Neutrophil (primary cell): ENCODE results near the gene GATD1.

ENCODE experiments used
- H3K27ac ChIP-seq: fragments of 200-600 bp; sonication (generic); 2 replicates; pipeline ENCODE4 v1.5.1; 2016; ENCODE audit warnings: mild to moderate bottlenecking, moderate library complexity
- H3K27me3 ChIP-seq: fragments of 200-600 bp; sonication (generic); 2 replicates; pipeline ENCODE4 v1.6.0; 2016; ENCODE audit warnings: mild to moderate bottlenecking
- H3K36me3 ChIP-seq: fragments of 200-600 bp; sonication (generic); 2 replicates; pipeline ENCODE4 v1.5.1; 2017
- H3K4me1 ChIP-seq, 2 experiments: fragments of 200-600 bp in 1 of 2; sonication (generic) in 1 of 2; 1 replicate in 1 of 2; 2 replicates in 1 of 2; pipeline versions ENCODE4 v1.5.1 to v1.6.1; 2013 to 2016; ENCODE audit warnings: low read depth in 1 of 2, low read length in 1 of 2, mild to moderate bottlenecking in 1 of 2, moderate library complexity in 1 of 2; ENCODE audit not compliant: control insufficient read depth in 1 of 2, insufficient read depth in 1 of 2
- H3K4me3 ChIP-seq, 2 experiments: fragments of 200-600 bp in 1 of 2; sonication (generic) in 1 of 2; 1 replicate in 1 of 2; 2 replicates in 1 of 2; pipeline ENCODE4 v1.5.1; 2013 to 2016; ENCODE audit warnings: low read depth in 1 of 2, low read length in 1 of 2, mild to moderate bottlenecking in 1 of 2, moderate library complexity in 1 of 2
- H3K9me3 ChIP-seq: fragments of 200-600 bp; sonication (generic); 2 replicates; pipeline ENCODE4 v1.5.1; 2016
- CTCF ChIP-seq: fragments of 200-600 bp; sonication (generic); IDR thresholded peaks from 2 replicates; pipeline ENCODE4 v1.5.1; 2016; ENCODE audit warnings: antibody characterized with exemption

Gene GATD1

DNA sequence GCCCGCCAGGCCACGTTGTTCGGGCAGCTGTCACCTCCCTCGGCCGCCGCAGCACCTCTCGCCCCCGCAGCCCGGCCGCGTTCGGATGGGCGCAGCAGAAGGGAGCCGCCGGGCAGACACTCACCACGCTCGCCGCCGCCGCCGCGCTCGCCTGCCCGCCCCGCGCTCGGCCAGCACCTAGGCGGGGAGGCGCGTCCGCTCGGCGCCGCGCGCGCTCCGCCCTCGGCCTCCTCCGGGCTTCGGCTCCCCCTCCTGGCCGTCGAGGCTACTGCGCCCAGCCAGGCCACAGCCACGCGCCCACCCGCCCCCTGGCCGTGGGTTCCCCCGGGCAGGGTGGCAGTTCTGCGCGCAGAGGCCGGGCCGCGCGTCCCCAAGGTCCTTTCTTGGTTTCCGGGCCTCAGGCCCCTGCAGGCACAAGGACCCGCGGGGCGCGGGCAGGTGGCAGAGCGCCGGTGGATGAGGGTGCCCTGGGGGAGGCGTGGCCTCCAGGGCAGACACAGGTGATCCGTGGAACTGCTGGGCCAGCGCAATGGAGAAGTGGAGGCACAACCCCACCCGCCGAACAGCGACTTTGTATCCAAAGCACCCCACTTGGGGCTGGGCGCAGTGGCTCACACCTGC lies 20.9 kb upstream of the GATD1 start, which contains the start of gene SLC25A22:
Gene SLC25A22, minus strand, starts transcription at position 189 of the 621 bp plus-strand sequence. CDS start 3,275 bp downstream, outside the sequence.
- no peaks in the 10 kb centered on the region for H3K9me3 ChIP-seq
- TF ChIP-seq CTCF, result peak; percentile 99

DNA sequence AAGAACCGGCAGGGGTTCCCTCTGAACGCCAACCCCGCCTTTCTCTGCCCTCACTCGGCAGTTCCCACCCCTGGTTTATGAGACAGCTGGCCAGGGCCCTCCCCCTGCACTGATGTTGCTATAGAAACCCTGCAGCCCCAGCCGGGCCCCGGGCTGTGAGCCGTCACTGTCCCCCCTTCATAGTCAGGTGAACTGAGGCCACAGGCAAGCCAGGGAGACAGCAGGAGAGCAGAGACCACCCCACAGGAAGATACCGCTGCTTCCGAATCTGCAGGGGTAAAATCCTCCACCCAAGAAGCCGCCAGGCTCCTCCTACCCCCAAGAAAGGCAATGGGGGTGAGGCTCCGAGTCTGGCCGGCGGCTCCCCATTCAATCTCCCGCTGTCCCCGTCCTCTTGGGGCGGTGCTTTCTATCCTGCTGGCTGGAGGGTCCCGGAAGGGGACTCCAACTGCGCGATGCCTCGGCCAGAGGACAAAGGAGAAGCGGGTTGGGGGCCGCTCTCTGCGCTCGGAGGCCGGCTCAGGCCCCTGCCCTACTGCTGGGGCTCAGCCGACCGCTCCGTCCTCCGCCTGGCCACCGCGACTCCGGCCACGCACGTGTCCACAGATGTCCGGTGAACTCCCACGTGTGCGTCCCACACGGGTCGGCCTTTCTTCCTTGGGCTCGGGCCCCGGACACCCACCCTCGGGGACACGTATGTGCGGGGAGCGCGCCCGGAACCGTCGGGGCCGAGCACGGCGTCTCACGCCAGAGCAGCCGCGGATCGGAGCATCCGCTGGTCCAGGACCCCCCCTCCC lies 20.2 kb upstream of the GATD1 start:
- H3K4me3 ChIP-seq, result peak overlapping the region; percentile 61 to 90

More for the DNA sequence above, 20.9 kb upstream of the GATD1 start, which contains the start of gene SLC25A22:
- Histone ChIP-seq H3K4me3 (peak within 1 kb of the TSS; percentile 61 to 90), H3K27ac (peak within 1 kb of the TSS; percentile 82), H3K4me1 (peaks cover 26 to 35% of the 10 kb centered on the region in 2 experiments), H3K27me3 (no peaks in the 10 kb centered on the region), H3K36me3 (no peaks in the 10 kb centered on the region)

DNA sequence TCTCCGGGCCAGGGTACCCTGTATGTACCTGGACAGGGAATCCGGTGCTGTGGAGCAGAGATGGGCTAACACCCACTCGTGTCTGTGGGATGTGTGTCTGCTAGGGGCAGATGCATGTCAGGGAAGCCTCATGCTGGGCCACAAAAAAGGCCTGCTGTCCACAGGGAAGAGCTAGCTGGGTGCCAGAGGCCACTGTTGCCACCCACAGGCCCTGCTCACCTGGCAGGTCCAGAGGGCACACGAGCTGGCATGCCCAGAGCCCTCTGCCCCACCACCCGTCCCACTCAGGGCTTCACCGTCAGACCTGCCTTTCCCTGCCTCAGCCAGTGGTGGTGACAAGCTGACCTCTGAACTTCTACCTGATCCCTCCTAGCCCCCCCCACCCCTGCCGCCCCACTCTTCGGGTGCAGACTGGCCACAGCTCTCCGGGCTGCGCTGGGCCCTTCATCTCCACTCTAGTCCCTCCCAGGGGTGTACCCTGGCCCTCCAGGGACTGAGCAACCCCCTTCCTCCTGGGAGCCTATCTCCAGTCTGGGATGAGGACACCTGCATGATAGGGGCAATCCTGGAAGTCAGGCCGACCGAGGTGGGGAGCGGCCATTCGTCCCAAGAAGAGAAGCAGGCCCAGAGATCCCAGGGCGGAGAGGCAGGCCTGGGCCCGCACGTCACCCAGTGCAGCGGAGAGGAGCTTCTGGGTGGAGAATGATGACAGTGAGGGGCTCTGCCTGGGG lies 19.4 kb upstream of the GATD1 start:
- H3K4me1 ChIP-seq, result peaks cover 26 to 35% of the 10 kb centered on the region in 2 experiments
- H3K27me3 ChIP-seq, result no peaks in the 10 kb centered on the region
- H3K4me3 ChIP-seq, result peak overlapping the region; percentile 61 to 90
- H3K27ac ChIP-seq, result peak overlapping the region; percentile 82
- no peaks in the 10 kb centered on the region for H3K9me3 ChIP-seq
- H3K36me3 ChIP-seq, result peaks cover 3% of the 10 kb centered on the region
- TF ChIP-seq CTCF, result no peak

More for the DNA sequence above, 20.2 kb upstream of the GATD1 start:
- peak overlapping the region; percentile 82 for H3K27ac ChIP-seq
- TF ChIP-seq CTCF, result no peak
- no peaks in the 10 kb centered on the region for H3K9me3 ChIP-seq
- no peaks in the 10 kb centered on the region for H3K36me3 ChIP-seq
- peaks cover 26 to 35% of the 10 kb centered on the region in 2 experiments for H3K4me1 ChIP-seq
- H3K27me3 ChIP-seq, result no peaks in the 10 kb centered on the region

- Histone ChIP-seq H3K4me1 (peaks cover 26 to 35% of the 10 kb centered on the region in 2 experiments), H3K36me3 (peaks cover 7% of the 10 kb centered on the region), H3K4me3 (peak overlapping the region; percentile 58 to 90), H3K9me3 (no peaks in the 10 kb centered on the region), H3K27ac (peak overlapping the region; percentile 82), H3K27me3 (peaks cover 4% of the 10 kb centered on the region)
- TF ChIP-seq CTCF, result peak; percentile 34
Measured at GRCh38 chr11:795634-796564, 18.6 kb upstream of the GATD1 start.
